DMS153 treated with DMSO at 0.1 percent for 48 hours (cell line): ENCODE data around the gene DNAH10.

Experiments
- DNase-seq: peaks from one replicate; lab custom pipeline; 2025; ENCODE audit not compliant: unreplicated experiment; lab: John Stamatoyannopoulos, UW

The DNAH10 gene

GRCh38 chr12:123962513-123962912 is 200.4 kb downstream of the DNAH10 start:
- no peak for DNase-seq

GRCh38 chr12:123963821-123964220 is 201.7 kb downstream of the DNAH10 start:
- no peak for DNase-seq

GRCh38 chr12:123965382-123965781 is 203.3 kb downstream of the DNAH10 start:
- DNase-seq = no peak

- no peak for DNase-seq
Observed at GRCh38 chr12:123966596-123966995, 204.5 kb downstream of the DNAH10 start.

- no peak for DNase-seq
Observed at GRCh38 chr12:123967121-123967586, 205.1 kb downstream of the DNAH10 start.

- no peak for DNase-seq
Observed at GRCh38 chr12:123971449-123971769, 209.3 kb downstream of the DNAH10 start.

- DNase-seq = peak; percentile 32
Observed at GRCh38 chr12:123971770-123972456, 209.8 kb downstream of the DNAH10 start.

- peak; percentile 92 for DNase-seq
Observed at GRCh38 chr12:123972457-123973401, 210.6 kb downstream of the DNAH10 start, which contains the start of the genes CCDC92 and ZNF664. Gene CCDC92, minus strand, starts transcription at chr12:123972831. Its CDS starts 28,526 bp downstream, at chr12:123944305. Gene ZNF664, plus strand, starts transcription at chr12:123973215. Its CDS starts 38,930 bp downstream, at chr12:124012145.

- DNase-seq = no peak
Observed at GRCh38 chr12:123973552-123974341, 211.6 kb downstream of the DNAH10 start.

- DNase-seq = no peak
Observed at GRCh38 chr12:123976227-123976826, 214.2 kb downstream of the DNAH10 start.

GRCh38 chr12:123979566-123979965 is 217.5 kb downstream of the DNAH10 start:
- DNase-seq = no peak

GRCh38 chr12:123982269-123982668 is 220.2 kb downstream of the DNAH10 start:
- DNase-seq = no peak

- DNase-seq = peak; percentile 37
Observed at GRCh38 chr12:123983822-123984485, 221.9 kb downstream of the DNAH10 start.

- DNase-seq = no peak
Observed at GRCh38 chr12:123984903-123985302, 222.8 kb downstream of the DNAH10 start.
